ENCODE results near the gene DUSP7.

DNA sequence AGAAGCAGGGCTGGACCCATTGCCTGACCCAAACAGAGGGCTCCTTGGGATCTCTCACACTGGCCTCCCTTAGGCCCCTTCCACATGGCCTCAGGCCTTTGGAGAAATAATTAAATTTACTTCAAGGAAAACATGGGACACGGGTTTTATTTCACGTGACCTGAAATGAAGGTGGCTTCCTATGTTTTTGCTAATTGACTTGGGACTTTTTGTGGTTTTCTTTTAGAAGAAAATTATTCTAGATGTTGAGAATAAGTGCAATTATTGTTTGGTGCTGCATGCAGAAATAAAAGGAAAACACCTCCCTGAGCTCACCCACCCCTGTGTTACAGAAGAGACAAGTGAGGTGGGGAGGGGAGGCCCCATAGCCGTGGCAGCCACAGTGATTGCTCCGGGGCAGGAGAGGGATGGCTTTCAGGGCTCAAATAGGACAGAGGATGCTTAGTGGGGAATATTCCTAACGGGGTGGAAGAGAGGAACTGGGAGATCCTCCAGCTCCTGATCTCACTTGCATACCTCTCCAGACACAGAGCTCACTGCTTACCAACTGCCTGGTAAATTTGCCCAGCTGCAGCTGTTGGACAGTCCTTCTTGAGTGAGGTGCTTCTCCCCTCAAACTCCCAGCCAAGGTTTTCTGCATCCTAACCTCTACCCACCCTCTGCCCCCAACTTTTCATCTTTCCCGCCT is 31.5 kb downstream of the DUSP7 start:
- TF ChIP-seq, protein P1, sequence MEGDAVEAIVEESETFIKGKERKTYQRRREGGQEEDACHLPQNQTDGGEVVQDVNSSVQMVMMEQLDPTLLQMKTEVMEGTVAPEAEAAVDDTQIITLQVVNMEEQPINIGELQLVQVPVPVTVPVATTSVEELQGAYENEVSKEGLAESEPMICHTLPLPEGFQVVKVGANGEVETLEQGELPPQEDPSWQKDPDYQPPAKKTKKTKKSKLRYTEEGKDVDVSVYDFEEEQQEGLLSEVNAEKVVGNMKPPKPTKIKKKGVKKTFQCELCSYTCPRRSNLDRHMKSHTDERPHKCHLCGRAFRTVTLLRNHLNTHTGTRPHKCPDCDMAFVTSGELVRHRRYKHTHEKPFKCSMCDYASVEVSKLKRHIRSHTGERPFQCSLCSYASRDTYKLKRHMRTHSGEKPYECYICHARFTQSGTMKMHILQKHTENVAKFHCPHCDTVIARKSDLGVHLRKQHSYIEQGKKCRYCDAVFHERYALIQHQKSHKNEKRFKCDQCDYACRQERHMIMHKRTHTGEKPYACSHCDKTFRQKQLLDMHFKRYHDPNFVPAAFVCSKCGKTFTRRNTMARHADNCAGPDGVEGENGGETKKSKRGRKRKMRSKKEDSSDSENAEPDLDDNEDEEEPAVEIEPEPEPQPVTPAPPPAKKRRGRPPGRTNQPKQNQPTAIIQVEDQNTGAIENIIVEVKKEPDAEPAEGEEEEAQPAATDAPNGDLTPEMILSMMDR (IDR thresholded peaks at IDR 0.05): no peak
- TF ChIP-seq EP300 (IDR thresholded peaks at IDR 0.05; ENCODE audit: low read depth): no peak

All from transverse colon (tissue), 3 donors.